Panc1 (cell line): ENCODE results near the gene DTYMK. TPM values are rescaled to one million over a fixed set of nuclear protein-coding genes. Genes with fewer than 3 reads are reported as not detected.

Experiments
- ATAC-seq: fragments of 200-7000 bp; cut with Tn5 transposase; 2 replicates; pipeline ENCODE4 v1.9.1; 2020; ENCODE audit warnings: mild to moderate bottlenecking, moderate library complexity
- BruUV-seq: library from RNA; stranded (reverse); fragments of 400-500 nt; replicated peaks from 2 replicates; lab custom pipeline; 2021; lab: Mats Ljungman, UMichigan
- CTCF ChIA-PET: fragments of 300-600 bp; sonication (Branson Sonifier 250); formaldehyde crosslinking; loops from one replicate; lab custom pipeline; 2022; ENCODE audit warnings: antibody characterized with exemption; lab: Charles Lee
- POLR2A ChIA-PET: fragments of 300-600 bp; sonication (Branson Sonifier 250); formaldehyde crosslinking; loops from one replicate; lab custom pipeline; 2022; ENCODE audit warnings: antibody characterized with exemption; lab: Charles Lee
- DNase-seq: peaks from one replicate; pipeline ENCODE4 v3.0.0-alpha.2; 2010; ENCODE audit warnings: low read depth, low spot score
- H3K27ac ChIP-seq: 2 replicates; pipeline ENCODE4 v1.5.1; 2011; ENCODE audit warnings: mild to moderate bottlenecking, low read length, inconsistent platforms
- H3K27me3 ChIP-seq: fragments of 200-500 bp; sonication (Bioruptor generic); 2 replicates; pipeline ENCODE4 v1.6.0; 2014; ENCODE audit warnings: low read length, inconsistent platforms; ENCODE audit not compliant: control insufficient read depth, insufficient read depth
- H3K36me3 ChIP-seq: fragments of 200-500 bp; sonication (Bioruptor generic); 2 replicates; pipeline ENCODE4 v1.5.1; 2014; ENCODE audit warnings: inconsistent platforms, mild to moderate bottlenecking, low read length, moderate library complexity; ENCODE audit not compliant: control insufficient read depth, insufficient read depth
- H3K4me1 ChIP-seq: 2 replicates; pipeline ENCODE4 v1.5.1; 2011; ENCODE audit warnings: inconsistent platforms, mild to moderate bottlenecking, low read length, moderate library complexity; ENCODE audit not compliant: control insufficient read depth, insufficient read depth
- H3K4me3 ChIP-seq, 2 experiments: 2 replicates each; pipeline ENCODE4 v1.5.1; 2011 to 2012; ENCODE audit warnings: low read depth in 2 of 2, low read length in 2 of 2, mild to moderate bottlenecking in 2 of 2, inconsistent platforms in 1 of 2, moderate library complexity in 1 of 2
- H3K9me3 ChIP-seq: fragments of 200-500 bp; sonication (Bioruptor generic); 2 replicates; pipeline ENCODE4 v1.5.1; 2014; ENCODE audit warnings: low read depth, mild to moderate bottlenecking, inconsistent platforms, low read length, moderate library complexity; ENCODE audit not compliant: control insufficient read depth, insufficient read depth
- CTCF ChIP-seq: fragments of 450-650 bp; IDR thresholded peaks from 2 replicates; pipeline ENCODE4 v1.5.1; 2017; ENCODE audit warnings: mild to moderate bottlenecking
- POLR2AphosphoS5 ChIP-seq: IDR thresholded peaks from 2 replicates; pipeline ENCODE4 v1.6.1; 2012; ENCODE audit warnings: mild to moderate bottlenecking, low read depth, low read length, moderate library complexity
- REST ChIP-seq, 2 experiments: IDR thresholded peaks; 2 replicates each; pipeline ENCODE4 v1.6.1; 2011 to 2012; ENCODE audit warnings: low read depth in 2 of 2, control low read depth in 1 of 2, low read length in 1 of 2, mild to moderate bottlenecking in 1 of 2, moderate library complexity in 1 of 2; ENCODE audit not compliant: insufficient read depth in 1 of 2
- SIN3A ChIP-seq: IDR thresholded peaks from 2 replicates; pipeline ENCODE4 v1.6.1; 2012; ENCODE audit warnings: low read depth, mild to moderate bottlenecking, low read length, moderate library complexity, borderline replicate concordance; ENCODE audit not compliant: insufficient read depth
- TCF7L2 ChIP-seq: IDR thresholded peaks from 2 replicates; pipeline ENCODE4 v1.6.1; 2011; ENCODE audit warnings: mild to moderate bottlenecking, low read depth, low read length, inconsistent platforms
- in situ Hi-C: cut with HindIII; loops from 2 replicates; pipeline ENCODE4 v1.10.0; 2016; ENCODE audit warnings: low sequenced_read_pairs, low pct_unique_long_range_greater_than_20kb
- intact Hi-C: fragments of 100-400 bp; cut with micrococcal nuclease; formaldehyde crosslinking; loops from one replicate; pipeline ENCODE4 v1.10.0; 2022; ENCODE audit not compliant: unreplicated experiment
- total RNA-seq: library from RNA; stranded (reverse); gene quantifications from one replicate; pipeline ENCODE4 v1.2.1, GENCODE V29; 2021; ENCODE audit not compliant: unreplicated experiment

DTYMK gene
- total RNA-seq, 1 experiment from 2014 or later: 122 TPM

GRCh38 chr2:241724259-241724974, 37.8 kb upstream of the DTYMK start:
- no TSS peak for BruUV-seq
- POLR2A ChIA-PET: no interaction called here
- H3K4me1 ChIP-seq: no peaks in the 10 kb centered on the region
- CTCF ChIA-PET: no interaction called here
- H3K4me3 ChIP-seq: no peak overlapping the region
- ATAC-seq (peak; percentile 39; the same call in 1 of the 2 replicates), DNase-seq (no peak)
- no peaks in the 10 kb centered on the region for H3K27me3 ChIP-seq
- no peak overlapping the region for H3K27ac ChIP-seq
- no peaks in the 10 kb centered on the region for H3K36me3 ChIP-seq
- intact Hi-C loops (no loop called here), in situ Hi-C loops (no loop called here)
- H3K9me3 ChIP-seq: no peaks in the 10 kb centered on the region
- no peak for TF ChIP-seq TCF7L2
- 0 out of 2 replicates have a peak, but pooled peaks have one; percentile 30 for TF ChIP-seq POLR2AphosphoS5
- peak; percentile 29; the same call in 1 of the 2 replicates for TF ChIP-seq CTCF

GRCh38 chr2:241722896-241723454, 36.4 kb upstream of the DTYMK start:
- no peaks in the 10 kb centered on the region for H3K4me1 ChIP-seq
- intact Hi-C loops: no loop called here
- TF ChIP-seq TCF7L2: no peak
- no peak for TF ChIP-seq POLR2AphosphoS5
- no peak for TF ChIP-seq CTCF
- TF ChIP-seq SIN3A: no peak
- TF ChIP-seq REST (IDR thresholded peaks at IDR 0.05; ENCODE audit: insufficient read depth in 1 of 2, low read depth in 2 of 2, low read length in 1 of 2): no peak
- no TSS peak for BruUV-seq
- no peaks in the 10 kb centered on the region for H3K36me3 ChIP-seq
- no peak overlapping the region for H3K27ac ChIP-seq
- no peak for ATAC-seq
- in situ Hi-C loops: no loop called here
- ChIA-PET POLR2A (no interaction called here), CTCF (no interaction called here)
- H3K4me3 ChIP-seq: no peak overlapping the region
- DNase-seq: no peak
- no peaks in the 10 kb centered on the region for H3K27me3 ChIP-seq
- H3K9me3 ChIP-seq: no peaks in the 10 kb centered on the region
